BE2C (cell line): Measurements from ENCODE around the gene LIN52.

Source experiments
- DNase-seq: peaks from one replicate; pipeline ENCODE4 v3.0.0-alpha.2; 2020
- H3K27me3 ChIP-seq: fragments of 250-450 bp; sonication (Bioruptor Pico); 2 replicates; pipeline ENCODE4 v1.5.1; 2020; ENCODE audit warnings: mild to moderate bottlenecking
- H3K36me3 ChIP-seq: fragments of 250-450 bp; sonication (Bioruptor Pico); 2 replicates; pipeline ENCODE4 v1.5.1; 2020; ENCODE audit warnings: mild to moderate bottlenecking
- H3K4me1 ChIP-seq: fragments of 250-450 bp; sonication (Bioruptor Pico); 2 replicates; pipeline ENCODE4 v1.5.1; 2020
- H3K4me3 ChIP-seq: 2 replicates; pipeline ENCODE4 v1.5.1; 2011; ENCODE audit warnings: low read depth, low read length
- H3K9me3 ChIP-seq: fragments of 250-450 bp; sonication (Bioruptor Pico); 2 replicates; pipeline ENCODE4 v1.5.1; 2020
- TF ChIP-seq, protein P1 (sequence below): IDR thresholded peaks from 2 replicates; pipeline ENCODE4 v1.5.1; 2012; ENCODE audit warnings: mild to moderate bottlenecking, low read depth, low read length

The LIN52 gene

GRCh38 chr14:74213907-74214803 is 129.4 kb downstream of the LIN52 start:
- TF ChIP-seq, protein P1, sequence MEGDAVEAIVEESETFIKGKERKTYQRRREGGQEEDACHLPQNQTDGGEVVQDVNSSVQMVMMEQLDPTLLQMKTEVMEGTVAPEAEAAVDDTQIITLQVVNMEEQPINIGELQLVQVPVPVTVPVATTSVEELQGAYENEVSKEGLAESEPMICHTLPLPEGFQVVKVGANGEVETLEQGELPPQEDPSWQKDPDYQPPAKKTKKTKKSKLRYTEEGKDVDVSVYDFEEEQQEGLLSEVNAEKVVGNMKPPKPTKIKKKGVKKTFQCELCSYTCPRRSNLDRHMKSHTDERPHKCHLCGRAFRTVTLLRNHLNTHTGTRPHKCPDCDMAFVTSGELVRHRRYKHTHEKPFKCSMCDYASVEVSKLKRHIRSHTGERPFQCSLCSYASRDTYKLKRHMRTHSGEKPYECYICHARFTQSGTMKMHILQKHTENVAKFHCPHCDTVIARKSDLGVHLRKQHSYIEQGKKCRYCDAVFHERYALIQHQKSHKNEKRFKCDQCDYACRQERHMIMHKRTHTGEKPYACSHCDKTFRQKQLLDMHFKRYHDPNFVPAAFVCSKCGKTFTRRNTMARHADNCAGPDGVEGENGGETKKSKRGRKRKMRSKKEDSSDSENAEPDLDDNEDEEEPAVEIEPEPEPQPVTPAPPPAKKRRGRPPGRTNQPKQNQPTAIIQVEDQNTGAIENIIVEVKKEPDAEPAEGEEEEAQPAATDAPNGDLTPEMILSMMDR: no peak
- Histone ChIP-seq H3K36me3 (no peaks in the 10 kb centered on the region), H3K9me3 (no peaks in the 10 kb centered on the region), H3K4me1 (no peaks in the 10 kb centered on the region), H3K4me3 (no peak overlapping the region), H3K27me3 (peaks cover 43% of the 10 kb centered on the region)
- no peak for DNase-seq

- DNase-seq: no peak
- Histone ChIP-seq H3K4me1 (no peaks in the 10 kb centered on the region), H3K4me3 (no peak overlapping the region), H3K9me3 (no peaks in the 10 kb centered on the region), H3K27me3 (peaks cover 57% of the 10 kb centered on the region), H3K36me3 (no peaks in the 10 kb centered on the region)
- TF ChIP-seq, protein P1: no peak
Observed at GRCh38 chr14:74216671-74217070, 131.9 kb downstream of the LIN52 start.

DNA sequence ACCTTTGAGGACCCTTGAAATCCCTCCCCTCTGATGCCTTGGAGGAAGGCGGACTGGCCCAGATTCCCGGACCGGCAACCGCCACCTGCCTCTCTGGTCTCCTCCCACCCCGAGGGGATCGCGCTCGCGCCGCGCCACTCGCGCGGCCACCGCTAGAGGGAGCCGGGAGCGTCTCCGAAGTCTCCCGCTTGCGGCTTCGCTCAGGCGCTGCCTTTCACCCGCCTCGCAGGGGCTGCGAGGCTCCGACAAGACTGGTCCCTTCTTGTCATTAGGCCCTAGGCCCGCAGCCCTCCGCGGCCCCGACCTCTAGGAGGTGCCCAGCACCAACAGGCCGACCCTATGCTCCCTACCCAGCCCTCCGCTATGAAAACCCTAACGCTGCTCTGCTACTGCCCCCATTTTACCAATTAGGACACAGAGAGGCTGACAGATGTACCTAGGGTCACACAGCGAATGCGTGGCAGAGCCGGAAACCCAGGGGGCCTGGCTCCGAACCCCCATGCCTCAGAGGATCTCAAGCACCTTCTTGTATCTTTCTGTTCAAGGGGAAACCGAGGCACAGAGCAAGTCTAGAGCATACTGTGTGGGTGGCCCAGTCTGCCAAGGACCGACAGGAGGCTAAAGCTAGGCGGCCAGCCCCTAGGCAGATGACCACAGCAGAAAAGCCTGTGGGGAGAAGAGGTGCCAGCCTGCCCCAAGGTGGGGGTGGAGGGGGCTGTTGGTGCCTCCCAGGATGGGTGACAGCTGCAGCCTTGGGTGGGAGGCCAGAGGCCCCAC is 133.1 kb downstream of the LIN52 start:
- H3K4me1 ChIP-seq: no peaks in the 10 kb centered on the region
- H3K27me3 ChIP-seq: peaks cover 56% of the 10 kb centered on the region
- TF ChIP-seq, protein P1: peak; percentile 92
- H3K9me3 ChIP-seq: no peaks in the 10 kb centered on the region
- peak; percentile 85 for DNase-seq
- no peak overlapping the region for H3K4me3 ChIP-seq
- no peaks in the 10 kb centered on the region for H3K36me3 ChIP-seq

- H3K27me3 ChIP-seq: peaks cover 59% of the 10 kb centered on the region
- no peaks in the 10 kb centered on the region for H3K9me3 ChIP-seq
- TF ChIP-seq, protein P1: no peak
- H3K4me3 ChIP-seq: no peak overlapping the region
- no peak for DNase-seq
- H3K4me1 ChIP-seq: no peaks in the 10 kb centered on the region
- H3K36me3 ChIP-seq: no peaks in the 10 kb centered on the region
Observed at GRCh38 chr14:74218462-74218861, 133.7 kb downstream of the LIN52 start.

DNA sequence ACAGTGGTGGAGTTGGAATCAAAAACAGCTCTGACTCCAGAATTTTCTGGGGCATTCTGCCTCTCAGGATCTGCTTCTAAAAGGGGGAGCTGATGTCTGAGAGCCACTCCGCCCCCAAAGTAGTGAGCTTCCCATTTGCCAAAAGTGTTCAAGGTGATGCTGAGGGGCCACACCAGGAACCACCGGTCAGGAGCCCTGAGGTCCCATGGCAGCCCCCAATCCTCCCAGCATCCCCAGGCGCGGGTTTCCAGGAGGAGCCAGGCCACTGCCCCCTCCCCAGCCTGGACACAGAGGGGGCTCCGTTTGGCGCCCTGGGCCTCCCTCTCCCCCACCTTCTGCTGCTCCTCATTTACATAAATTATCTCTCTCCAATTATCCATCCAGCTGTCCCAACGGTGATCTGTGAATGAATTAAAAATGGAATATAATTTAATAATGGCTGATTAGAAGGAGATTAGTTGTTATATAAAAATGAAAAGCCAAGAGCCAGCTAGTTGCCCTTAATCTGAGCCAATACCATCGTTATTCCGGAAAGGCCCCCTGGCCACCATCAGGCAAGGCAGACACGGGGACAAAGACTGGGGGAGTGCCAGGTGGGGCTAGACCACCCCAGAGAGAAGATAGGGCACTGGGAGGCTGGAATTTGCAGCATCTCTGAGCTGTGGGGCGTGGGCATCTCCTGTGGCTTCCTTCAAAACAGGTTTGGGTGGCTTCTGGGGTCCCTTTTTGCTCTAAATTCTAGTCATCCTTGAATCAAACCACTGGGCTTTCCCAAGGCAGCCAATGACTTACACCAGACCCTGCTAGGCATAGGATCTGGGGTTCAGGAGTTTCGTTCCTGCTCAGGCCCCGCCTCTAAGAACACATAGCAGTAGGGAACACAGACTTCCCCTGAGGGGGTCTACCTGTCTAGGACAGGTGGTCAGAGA is 134.8 kb downstream of the LIN52 start:
- no peak for DNase-seq
- Histone ChIP-seq H3K4me3 (no peak overlapping the region), H3K36me3 (no peaks in the 10 kb centered on the region), H3K27me3 (peaks cover 63% of the 10 kb centered on the region), H3K4me1 (no peaks in the 10 kb centered on the region), H3K9me3 (no peaks in the 10 kb centered on the region)
- TF ChIP-seq, protein P1: no peak
